HuH-7.5 (cell line): Measurements from ENCODE around the gene TMEM120B.
A peak's percentile ranks its signal among the peaks of the same experiment; 100 is the strongest.
"Not testable (repeated sequence)": the region's sequence is repeated elsewhere in the genome, so short reads cannot be mapped to it uniquely, and the experiment has no call there.

Source experiments
- DNase-seq: peaks from one replicate; pipeline ENCODE4 v3.0.0; 2011; ENCODE audit warnings: low spot score

TMEM120B gene

DNA sequence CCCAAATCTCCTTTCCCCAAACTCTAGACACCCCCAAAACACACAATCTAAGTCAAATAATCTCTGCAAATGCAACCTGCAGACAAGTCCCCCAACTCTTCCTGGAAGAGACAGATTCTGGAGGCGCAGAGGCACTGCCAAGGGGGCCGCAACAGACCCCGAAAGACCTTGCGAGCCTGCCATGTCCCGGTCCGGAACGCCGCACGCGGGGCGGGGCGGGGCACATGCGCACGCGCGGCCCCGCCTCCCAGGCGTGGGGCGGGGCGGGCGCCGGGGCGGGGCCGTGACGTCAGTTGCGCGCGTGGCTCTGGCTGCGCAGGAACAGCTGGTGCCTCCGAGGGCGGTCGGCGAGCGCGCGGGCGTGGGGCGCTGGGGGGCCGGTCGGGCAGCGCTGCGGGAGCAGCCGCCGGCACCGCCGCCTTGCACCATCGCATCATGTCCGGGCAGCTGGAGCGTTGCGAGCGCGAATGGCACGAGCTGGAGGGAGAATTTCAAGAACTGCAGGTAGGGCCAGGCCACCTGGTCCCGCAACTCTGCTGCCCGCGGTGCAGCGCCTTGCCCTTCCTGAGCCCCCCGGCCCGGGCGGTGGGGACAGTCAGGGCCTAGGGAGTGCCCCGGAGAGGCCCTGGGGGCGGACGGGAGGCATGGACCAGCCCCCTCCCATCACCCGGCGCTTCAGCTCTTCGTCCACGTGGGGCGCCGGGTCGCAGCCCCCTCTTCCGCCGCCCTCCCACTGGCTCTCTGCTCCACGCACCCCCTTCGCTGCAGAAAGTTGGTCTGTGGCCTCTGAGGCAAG, at the start of gene TMEM120B:
TMEM120B (plus strand) TSS at position 292 of the 796 bp plus-strand sequence; CDS start at position 436, 144 bp downstream.
- peak; percentile 57 for DNase-seq

DNA sequence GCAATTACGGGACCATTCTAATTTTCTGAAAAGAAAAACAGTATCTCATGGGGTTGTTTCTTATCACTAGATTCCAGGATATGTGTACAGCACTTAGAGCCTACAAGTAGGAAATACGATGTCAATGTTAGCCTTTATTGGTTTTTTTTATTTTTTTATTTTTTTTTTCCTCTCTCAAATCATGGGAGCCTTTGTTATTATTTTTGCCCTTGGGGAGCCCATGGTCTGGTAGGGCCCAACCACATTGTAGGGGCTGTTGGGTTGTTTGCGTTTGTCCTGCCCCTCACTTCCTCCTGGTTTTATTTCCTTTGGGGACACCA, 49.0 kb upstream of the TMEM120B start:
- no peak for DNase-seq

DNA sequence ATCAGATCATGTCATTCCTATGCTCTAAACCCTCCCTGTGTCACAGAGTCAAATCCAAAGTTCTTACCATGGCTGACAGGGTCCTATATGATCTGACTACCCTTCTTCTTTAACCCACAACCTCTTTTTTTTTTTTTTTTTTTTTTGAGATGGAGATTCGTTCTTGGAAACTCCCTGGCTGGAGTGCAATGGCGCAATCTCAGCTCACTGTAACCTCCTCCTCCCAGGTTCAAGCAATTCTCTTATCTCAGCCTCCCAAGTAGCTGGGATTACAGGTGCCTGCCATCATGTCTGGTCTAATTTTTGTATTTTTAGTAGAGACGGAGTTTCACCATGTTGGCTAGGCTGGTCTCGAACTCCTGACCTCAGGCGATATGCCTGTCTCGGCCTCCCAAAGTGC, 45.7 kb upstream of the TMEM120B start:
- not testable (repeated sequence) for DNase-seq

GRCh38 chr12:121668750-121669520, 43.6 kb upstream of the TMEM120B start:
- DNase-seq, result peak; percentile 51

GRCh38 chr12:121669521-121669900, 43.0 kb upstream of the TMEM120B start, which contains the start of gene MORN3:
Gene MORN3 (minus strand): TSS chr12:121669654. CDS start chr12:121669483, 171 bp downstream.
- no peak for DNase-seq

DNA sequence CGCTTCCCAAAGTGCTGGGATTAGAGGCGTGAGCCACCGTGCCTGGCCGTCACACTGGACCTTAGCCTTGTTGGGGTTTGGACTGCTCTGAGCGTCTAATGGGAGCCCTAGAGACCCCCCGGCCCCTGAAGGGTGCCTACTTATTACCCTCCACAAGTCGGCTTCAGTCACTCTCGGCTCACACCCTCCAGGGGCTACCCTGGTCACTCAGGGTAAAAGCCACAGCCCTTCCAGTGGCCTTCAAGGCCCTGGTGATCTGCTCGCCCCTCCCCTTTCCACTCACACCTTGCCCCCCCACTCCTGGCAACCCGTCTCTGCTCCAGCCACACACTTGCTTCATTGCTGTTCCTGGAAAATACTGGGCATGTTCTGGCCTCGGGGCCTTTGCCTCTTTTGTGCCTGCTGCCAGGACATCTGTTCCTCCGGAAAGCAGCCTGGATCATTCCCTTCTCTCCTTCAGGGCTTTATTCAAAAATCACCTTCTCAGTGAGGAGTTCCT, 39.5 kb upstream of the TMEM120B start:
- no peak for DNase-seq

DNA sequence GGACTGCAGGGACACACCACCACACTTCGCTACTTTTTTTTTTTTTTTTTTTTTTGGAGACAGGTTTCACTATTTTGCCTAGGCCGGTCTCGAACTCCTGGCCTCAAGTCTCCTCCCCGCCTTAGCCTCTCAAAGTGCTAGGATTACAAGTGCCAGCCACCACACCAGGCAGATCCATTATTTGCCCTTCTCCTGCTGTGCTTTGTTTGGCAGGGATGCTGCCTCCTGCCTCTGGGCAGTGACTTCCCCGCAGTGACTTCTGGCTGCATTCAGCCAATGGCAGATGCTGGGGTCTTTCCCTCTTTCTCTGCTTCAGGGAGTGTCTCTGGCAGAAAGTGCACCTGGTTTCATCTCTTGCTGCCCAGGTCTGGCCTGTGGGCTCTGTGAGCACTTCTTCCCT, 36.4 kb upstream of the TMEM120B start:
- no peak for DNase-seq

DNA sequence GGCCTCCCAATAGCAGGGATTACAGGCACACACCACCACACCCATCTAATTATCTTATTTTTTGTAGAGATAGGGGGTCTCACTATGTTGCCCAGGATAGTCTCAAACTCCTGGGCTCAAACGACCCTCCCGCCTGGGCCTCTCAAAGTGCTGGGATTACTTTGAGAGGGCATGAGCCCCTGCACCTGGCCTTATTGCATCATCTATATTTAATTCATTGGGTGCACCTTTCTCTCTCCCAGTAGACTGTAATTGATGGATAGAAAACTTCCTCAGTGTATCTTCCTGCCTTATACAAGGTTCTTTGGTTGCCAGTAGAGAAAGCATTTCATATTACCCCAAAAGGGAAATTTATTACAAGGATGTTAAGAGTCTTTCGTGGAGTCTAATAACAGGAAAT, 34.2 kb upstream of the TMEM120B start:
- no peak for DNase-seq

DNA sequence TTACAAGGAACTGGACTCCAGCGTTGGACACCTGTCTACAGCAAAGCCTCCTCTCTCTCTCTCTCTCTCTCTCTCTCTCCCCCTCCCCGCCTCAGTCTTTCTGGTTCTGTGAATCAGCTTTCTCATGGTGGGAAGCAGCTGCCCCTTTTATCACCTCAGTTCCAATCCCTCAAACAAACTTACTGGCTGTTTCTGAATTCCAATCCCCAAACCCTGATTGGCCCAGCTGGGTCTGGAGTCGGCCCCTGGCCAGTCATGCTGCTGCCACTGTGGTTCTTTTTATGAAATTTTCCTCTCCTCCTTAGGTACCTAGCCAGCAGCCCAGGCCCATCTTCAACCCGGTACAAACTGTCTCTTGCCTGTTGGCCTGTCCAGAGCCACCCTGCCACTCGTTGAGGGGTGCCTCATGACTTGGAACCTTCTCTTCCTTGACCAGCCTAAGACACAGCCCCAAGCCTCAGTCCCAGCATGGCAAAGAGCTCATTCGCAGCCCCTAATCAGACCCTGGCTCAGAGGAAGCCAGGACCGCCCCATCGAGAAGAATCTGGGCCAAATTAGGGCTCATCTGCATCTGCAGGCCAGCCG, 33.7 kb upstream of the TMEM120B start:
- DNase-seq, result no peak

DNA sequence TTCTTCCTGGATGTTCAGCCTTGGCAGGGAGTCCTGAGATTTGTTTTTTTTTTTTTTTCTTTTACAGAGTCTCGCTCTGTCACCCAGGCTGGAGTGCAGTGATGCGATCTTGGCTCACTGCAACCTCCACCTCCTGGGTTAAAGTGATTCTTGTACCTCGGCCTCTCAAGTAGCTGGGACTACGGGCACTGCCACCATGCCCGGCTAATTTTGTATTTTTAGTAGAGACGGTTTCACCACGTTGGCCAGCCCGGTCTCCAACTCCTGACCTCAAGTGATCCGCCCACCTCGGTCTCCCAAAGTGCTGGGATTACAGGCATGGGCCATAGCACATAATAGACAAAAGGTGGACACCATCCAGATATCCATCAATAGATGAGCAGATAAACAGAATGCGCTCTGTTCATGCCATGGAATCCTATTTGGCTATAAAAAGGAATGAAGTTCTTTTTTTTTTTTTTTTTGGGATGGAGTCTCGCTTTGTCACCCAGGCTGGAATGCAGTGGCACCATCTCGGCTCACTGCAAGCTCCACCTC, 32.8 kb upstream of the TMEM120B start:
- DNase-seq, result not testable (repeated sequence)

- DNase-seq, result no peak
Observed at GRCh38 chr12:121688966-121689365, 23.6 kb upstream of the TMEM120B start.

GRCh38 chr12:121689430-121689829, 23.1 kb upstream of the TMEM120B start:
- DNase-seq, result no peak

GRCh38 chr12:121692744-121693143, 19.8 kb upstream of the TMEM120B start:
- not testable (repeated sequence) for DNase-seq

DNA sequence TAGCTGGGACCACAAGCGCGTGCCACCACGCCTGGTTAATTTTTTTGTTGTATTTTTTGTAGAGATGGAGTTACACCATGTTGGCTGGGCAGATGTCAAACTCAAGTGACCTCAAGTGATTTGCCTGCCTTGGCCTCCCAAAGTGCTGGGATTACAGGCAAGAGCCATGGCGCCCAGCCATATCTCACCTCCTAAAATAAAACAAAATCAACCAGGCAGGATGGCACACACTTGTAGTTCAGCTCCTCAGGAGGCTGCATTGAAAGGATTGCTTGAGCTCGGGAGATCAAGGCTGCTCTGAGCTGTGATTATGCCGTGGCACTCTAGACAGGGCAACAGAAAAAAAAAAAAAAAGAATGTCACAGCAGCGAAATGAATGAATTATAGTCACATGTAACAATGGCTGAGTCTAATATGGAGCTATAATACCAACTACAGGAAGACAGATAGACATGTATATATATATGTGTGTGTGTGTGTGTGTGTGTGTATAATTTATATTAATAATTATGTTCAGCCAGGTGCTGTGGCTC, 19.3 kb upstream of the TMEM120B start:
- no peak for DNase-seq

GRCh38 chr12:121697093-121697698, 15.4 kb upstream of the TMEM120B start:
- no peak for DNase-seq

DNA sequence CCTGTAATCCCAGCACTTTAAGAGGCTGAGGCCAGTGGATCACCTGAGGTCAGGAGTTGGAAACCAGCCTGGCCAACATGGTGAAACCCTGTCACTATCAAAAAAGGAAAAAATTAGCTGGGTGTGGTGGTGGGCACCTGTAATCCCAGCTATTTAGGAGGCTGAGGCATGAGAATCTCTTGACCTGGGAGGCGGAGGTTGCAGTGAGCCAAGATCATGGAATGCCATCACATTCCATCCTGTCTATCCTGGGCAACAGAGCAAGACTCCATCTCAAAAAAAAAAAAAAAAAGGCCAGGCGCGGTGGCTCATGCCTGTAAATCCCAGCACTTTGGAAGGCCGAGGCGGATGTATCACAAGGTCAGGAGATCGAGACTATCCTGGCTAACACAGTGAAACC, 14.7 kb upstream of the TMEM120B start:
- not testable (repeated sequence) for DNase-seq

DNA sequence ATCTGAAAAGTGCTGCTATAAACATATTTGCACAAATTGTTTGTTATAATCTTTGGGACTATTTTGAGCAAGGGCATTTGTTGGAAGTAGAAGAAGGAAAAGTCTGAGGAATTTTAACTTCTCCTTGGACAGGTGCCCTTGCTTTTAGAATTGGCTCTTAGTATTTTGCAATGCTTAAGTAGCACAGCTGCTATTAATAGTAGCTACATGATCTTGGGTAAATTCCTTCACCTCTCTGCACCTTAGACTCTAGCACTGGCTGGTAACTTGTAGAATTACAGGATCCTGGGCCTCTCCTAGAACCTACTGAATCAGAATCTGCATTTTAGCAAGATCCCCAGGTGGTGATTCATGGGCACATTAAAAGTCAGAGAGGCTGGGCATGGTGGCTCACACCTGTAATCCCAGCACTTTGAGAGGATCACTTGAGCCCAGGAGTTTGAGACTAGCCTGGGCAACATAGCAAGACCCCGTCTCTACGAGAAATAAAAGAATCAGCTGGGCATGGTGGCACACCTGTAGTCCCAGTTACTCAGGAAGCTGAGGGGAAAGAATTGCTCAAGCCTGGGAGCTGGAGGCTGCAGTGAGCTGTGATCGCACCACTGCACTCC, 10.8 kb upstream of the TMEM120B start:
- DNase-seq, result no peak

- no peak for DNase-seq
Observed at GRCh38 chr12:121702944-121703343, 9.6 kb upstream of the TMEM120B start.

DNA sequence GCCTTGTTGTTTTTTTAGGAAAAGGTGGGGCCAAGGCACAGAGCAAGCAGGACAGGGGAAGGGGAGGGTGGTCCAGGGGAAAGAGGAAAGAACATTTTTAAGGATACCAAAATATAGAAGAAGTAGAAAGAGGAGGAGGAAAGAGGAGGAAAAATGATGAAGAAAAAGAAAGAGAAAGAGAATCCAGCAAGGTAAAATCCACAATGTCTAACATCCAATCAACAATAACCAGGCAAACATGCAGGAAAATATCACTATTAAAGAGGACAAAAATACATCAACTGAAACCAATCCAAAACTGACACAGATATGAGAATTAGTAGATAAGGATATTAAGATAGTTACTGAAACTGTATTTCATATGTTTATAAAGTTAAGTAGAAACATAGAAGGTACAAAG, 7.0 kb upstream of the TMEM120B start:
- no peak for DNase-seq

GRCh38 chr12:121708313-121709063, 4.1 kb upstream of the TMEM120B start:
- no peak for DNase-seq

- DNase-seq, result not testable (repeated sequence)
Observed at GRCh38 chr12:121709064-121709424, 3.5 kb upstream of the TMEM120B start.
